GM12872 (cell line): ENCODE results near the gene CA10.

ENCODE experiments used
- TF ChIP-seq, protein P1 (sequence below): IDR thresholded peaks from 3 replicates; pipeline ENCODE4 v1.5.1; 2011; ENCODE audit warnings: low read depth, mild to moderate bottlenecking, low read length, moderate library complexity; ENCODE audit not compliant: insufficient read depth

Gene CA10

DNA sequence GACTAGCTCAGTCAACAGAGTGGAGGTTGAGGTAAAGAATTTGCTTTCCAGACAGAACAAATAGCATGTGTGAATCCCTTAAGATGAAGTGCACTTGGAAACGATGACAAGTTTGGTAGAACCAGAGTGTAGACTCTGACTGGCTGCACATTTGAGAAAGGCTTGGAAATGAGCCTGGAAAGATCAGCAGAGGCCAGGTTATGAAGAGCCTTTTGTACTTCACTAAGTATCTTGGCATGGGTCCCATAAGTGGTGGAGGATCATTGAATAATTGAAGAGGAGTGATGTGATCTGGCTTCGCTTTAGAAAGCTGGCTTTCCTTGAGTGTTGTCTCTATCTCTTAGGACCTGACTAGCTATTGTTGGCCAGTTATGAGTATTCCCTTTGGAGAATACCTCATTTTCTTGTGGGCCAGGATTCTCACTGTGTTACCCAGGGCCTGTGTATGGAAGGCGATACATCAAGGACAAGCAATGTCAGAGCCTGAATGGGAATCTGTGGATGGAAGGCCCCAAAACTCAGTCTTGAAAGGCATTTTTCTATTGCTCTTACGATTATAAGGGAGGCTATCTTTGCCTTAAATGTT is 568.4 kb downstream of the CA10 start:
- TF ChIP-seq, protein P1, sequence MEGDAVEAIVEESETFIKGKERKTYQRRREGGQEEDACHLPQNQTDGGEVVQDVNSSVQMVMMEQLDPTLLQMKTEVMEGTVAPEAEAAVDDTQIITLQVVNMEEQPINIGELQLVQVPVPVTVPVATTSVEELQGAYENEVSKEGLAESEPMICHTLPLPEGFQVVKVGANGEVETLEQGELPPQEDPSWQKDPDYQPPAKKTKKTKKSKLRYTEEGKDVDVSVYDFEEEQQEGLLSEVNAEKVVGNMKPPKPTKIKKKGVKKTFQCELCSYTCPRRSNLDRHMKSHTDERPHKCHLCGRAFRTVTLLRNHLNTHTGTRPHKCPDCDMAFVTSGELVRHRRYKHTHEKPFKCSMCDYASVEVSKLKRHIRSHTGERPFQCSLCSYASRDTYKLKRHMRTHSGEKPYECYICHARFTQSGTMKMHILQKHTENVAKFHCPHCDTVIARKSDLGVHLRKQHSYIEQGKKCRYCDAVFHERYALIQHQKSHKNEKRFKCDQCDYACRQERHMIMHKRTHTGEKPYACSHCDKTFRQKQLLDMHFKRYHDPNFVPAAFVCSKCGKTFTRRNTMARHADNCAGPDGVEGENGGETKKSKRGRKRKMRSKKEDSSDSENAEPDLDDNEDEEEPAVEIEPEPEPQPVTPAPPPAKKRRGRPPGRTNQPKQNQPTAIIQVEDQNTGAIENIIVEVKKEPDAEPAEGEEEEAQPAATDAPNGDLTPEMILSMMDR = no peak

DNA sequence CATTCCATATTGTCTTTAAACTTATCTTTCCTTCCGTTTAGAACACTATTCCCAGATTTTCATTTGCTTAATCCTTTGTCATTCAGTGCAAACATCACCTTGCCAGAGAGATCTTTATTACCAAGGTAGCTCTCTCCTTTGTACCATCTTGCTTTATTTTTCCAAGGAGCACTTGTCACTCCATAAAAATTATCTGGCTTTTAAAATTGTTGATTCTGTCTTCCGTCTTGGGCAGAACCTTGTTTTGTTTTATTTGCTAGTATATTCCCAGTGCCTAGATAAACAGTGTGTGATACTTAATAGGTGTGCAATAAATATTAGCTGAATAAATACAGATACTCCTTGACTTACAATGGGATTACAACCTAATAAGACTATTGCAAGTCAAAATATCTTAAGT is 570.5 kb downstream of the CA10 start:
- TF ChIP-seq, protein P1 = no peak

DNA sequence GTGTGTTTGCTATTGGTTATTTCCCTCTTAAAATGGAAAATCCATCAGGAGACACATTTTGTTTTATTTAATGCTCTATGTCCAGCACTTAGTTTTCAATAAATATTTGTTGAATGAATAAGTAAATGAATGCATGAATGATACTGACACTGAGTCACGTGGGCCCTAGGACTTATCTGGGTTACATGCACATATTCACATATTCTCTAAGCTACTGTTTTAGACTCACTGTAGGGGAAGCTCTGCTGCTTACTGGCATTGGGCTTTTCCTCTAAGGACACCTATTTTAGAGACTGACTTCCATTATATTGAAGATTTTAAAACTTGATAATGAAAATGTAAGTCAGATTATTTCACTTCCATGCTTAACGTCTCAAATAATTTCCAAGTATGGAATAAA is 571.0 kb downstream of the CA10 start:
- TF ChIP-seq, protein P1 = no peak

DNA sequence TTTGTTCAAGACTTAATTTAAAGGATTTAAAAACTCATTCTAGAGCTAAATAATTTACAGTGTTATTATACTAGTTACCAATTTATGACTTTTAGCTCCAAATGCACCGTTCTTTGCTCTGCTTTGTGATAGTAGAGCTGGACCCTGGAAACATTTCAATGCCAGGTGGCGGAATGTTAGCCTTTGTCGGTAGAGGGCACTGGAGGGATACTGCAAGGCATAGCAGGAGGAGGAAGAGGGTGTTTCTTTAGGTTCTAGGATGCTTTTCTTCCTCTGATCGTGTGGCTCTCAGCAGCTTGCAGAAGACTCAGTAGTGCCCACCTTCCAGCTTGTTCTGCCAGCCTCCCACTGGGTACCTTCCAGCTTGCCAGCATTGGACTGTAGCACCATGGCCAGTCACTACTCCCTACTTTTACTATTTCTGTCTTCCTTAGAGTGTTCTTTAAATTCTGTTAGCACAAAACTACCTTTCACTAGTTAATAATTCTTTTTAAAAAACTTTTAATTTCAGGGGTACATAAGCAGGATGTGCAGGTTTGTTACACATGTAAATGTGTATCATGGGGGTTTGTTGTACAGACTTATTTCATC is 572.9 kb downstream of the CA10 start:
- TF ChIP-seq, protein P1 = peak; percentile 63

DNA sequence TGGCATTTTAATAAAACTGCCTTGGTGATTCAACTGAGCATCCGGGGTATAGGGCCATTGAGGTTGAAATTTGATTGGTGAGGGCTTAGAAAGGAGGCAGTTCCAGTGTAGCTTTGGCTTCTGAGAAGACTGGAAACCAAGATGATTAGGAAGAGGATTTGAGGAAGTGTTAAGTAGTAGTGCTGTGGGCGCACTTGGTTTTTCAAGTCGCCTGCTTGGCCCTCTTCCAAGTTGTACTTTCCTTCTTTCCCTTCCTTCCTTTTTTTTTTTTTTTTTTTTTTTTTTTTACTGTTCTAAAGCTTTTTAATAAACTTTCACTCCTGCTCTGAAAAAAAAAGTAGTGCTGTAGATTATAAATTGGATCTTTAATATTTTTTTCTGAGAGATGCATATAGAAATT is 577.6 kb downstream of the CA10 start:
- TF ChIP-seq, protein P1 = no peak
